ENCODE results near the gene SLC25A22.

Gene SLC25A22

GRCh38 chr11:782264-783174, 15.6 kb downstream of the SLC25A22 start:
- H3K9me3 Mint-ChIP-seq: no peaks in the 10 kb centered on the region
- peaks cover 4% of the 10 kb centered on the region for H3K36me3 Mint-ChIP-seq
- ATAC-seq: no peak
- H3K27me3 Mint-ChIP-seq: peaks cover 2% of the 10 kb centered on the region
- peaks cover 14% of the 10 kb centered on the region for H3K4me1 Mint-ChIP-seq
- no peak overlapping the region for H3K27ac Mint-ChIP-seq
- no peak overlapping the region for H3K4me3 Mint-ChIP-seq

DNA sequence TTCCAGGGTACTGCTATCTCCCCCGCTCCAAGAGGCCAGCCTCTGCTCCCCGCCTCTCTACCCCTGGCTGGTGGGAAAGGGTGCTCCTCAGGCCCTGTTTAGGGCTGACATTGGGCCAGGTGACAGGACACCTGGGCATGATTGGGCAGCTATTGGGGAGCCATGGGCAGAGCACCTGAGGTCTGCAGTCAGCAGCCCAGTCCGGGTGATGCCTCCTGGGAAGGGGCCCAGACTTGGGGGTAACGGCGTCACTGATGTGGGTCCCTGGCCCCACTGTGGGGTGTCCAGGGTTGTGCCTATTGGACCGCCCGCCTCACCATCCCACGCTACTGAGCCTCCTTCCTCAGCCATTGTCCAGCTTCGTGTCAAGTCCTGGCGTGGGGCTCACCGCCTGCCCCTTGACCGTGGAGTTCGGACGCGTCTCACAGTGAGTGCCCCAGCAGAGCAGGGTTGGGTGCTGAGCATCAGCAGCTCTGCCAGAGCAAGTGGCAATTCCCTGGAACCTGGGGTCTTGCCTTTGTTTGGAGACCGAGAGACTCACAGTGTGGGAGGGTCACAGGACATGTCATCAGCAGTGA, 18.0 kb downstream of the SLC25A22 start:
- peaks cover 31% of the 10 kb centered on the region for H3K4me1 Mint-ChIP-seq
- peaks cover 4% of the 10 kb centered on the region for H3K36me3 Mint-ChIP-seq
- ATAC-seq: no peak
- no peaks in the 10 kb centered on the region for H3K9me3 Mint-ChIP-seq
- no peak overlapping the region for H3K4me3 Mint-ChIP-seq
- no peak overlapping the region for H3K27ac Mint-ChIP-seq
- H3K27me3 Mint-ChIP-seq: no peaks in the 10 kb centered on the region

- no peak overlapping the region for H3K4me3 Mint-ChIP-seq
- peaks cover 39% of the 10 kb centered on the region for H3K4me1 Mint-ChIP-seq
These were observed 18.8 kb downstream of the SLC25A22 start for GRCh38 chr11:778976-779954.

GRCh38 chr11:777288-778255, 20.5 kb downstream of the SLC25A22 start, which contains the start of gene GATD1:
Gene GATD1, minus strand, starts transcription at chr11:777487. Its CDS starts 25 bp downstream, at chr11:777462.
- H3K9me3 Mint-ChIP-seq: no peaks in the 10 kb centered on the region
- peaks cover 49% of the 10 kb centered on the region for H3K4me1 Mint-ChIP-seq
- no peaks in the 10 kb centered on the region for H3K27me3 Mint-ChIP-seq
- H3K36me3 Mint-ChIP-seq: peaks cover 7% of the 10 kb centered on the region
- peak; percentile 87 for ATAC-seq
- peak within 1 kb of the TSS; percentile 84 for H3K27ac Mint-ChIP-seq
- peak within 1 kb of the TSS; percentile 86 for H3K4me3 Mint-ChIP-seq

More at GRCh38 chr11:778976-779954, 18.8 kb downstream of the SLC25A22 start:
- Mint-ChIP-seq H3K36me3 (peaks cover 4% of the 10 kb centered on the region), H3K27ac (no peak overlapping the region), H3K9me3 (no peaks in the 10 kb centered on the region), H3K27me3 (no peaks in the 10 kb centered on the region)
- ATAC-seq: no peak

GRCh38 chr11:776561-777287, 21.4 kb downstream of the SLC25A22 start:
- peaks cover 49% of the 10 kb centered on the region for H3K4me1 Mint-ChIP-seq
- peak; percentile 62 for ATAC-seq
- H3K9me3 Mint-ChIP-seq: no peaks in the 10 kb centered on the region
- H3K4me3 Mint-ChIP-seq: peak overlapping the region; percentile 86
- H3K36me3 Mint-ChIP-seq: peaks cover 7% of the 10 kb centered on the region
- peak overlapping the region; percentile 84 for H3K27ac Mint-ChIP-seq
- H3K27me3 Mint-ChIP-seq: no peaks in the 10 kb centered on the region

DNA sequence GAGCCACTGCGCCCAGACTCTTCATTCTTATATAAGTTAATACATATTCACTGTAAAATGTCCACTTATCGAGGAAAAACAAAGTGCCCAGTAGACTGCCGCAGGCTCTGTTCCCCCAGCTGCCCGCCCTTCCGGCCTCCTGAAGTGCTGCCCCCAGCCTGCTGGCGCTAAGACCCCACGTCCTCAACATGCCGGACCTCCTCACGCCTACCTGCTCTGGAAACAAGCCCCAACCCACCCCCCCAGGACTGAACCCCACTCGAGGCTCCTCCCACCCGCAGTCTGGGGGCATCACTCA, 21.9 kb downstream of the SLC25A22 start:
- Mint-ChIP-seq H3K4me1 (peaks cover 49% of the 10 kb centered on the region), H3K27ac (peak overlapping the region; percentile 84)

DNA sequence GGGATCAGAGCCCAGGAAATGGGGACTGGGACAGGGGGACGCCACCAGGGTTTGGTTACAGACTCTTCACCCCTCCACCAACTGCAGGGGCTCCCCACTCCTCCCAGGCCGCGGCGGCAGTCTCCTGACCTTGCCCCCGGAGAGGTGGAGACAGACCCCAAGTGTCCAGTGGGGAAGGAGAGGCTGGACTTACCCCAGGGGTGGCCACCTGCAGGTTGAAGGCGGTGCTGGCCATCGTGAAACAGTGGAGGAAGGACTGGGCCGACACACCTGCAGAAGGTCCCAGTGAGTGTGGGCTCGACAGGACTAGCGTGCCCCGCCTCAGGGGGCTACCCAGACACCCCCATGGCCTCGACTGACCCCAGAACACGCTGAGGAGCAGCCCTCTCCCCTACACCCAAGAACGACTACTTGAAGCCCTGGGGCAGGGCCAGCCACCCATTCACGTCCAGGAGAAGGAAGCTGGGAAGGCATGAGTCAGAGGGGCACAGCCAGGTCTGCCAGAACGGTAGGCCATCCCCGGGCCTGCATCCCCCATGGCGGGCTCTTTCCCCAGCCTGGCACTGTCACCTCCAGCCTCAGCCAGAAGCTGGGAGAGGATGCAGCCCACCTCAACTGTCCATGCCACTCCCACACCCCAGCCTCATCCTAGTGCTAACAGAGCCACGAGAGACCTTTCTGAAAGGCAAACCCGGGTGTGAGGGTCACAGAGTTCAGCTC, 23.0 kb downstream of the SLC25A22 start:
- peak overlapping the region; percentile 84 for H3K27ac Mint-ChIP-seq

More for the DNA sequence above, 21.9 kb downstream of the SLC25A22 start:
- no peak for ATAC-seq
- no peaks in the 10 kb centered on the region for H3K27me3 Mint-ChIP-seq
- no peaks in the 10 kb centered on the region for H3K9me3 Mint-ChIP-seq
- peaks cover 7% of the 10 kb centered on the region for H3K36me3 Mint-ChIP-seq
- H3K4me3 Mint-ChIP-seq: peak overlapping the region; percentile 86

GRCh38 chr11:773830-774229, 24.3 kb downstream of the SLC25A22 start:
- ATAC-seq: no peak
- H3K4me3 Mint-ChIP-seq: no peak overlapping the region
- peaks cover 38% of the 10 kb centered on the region for H3K4me1 Mint-ChIP-seq
- H3K27me3 Mint-ChIP-seq: no peaks in the 10 kb centered on the region
- no peak overlapping the region for H3K27ac Mint-ChIP-seq
- no peaks in the 10 kb centered on the region for H3K9me3 Mint-ChIP-seq
- H3K36me3 Mint-ChIP-seq: peaks cover 23% of the 10 kb centered on the region

More for the DNA sequence above, 23.0 kb downstream of the SLC25A22 start:
- Mint-ChIP-seq H3K4me1 (peaks cover 49% of the 10 kb centered on the region), H3K9me3 (no peaks in the 10 kb centered on the region), H3K4me3 (peak overlapping the region; percentile 26), H3K27me3 (no peaks in the 10 kb centered on the region), H3K36me3 (peaks cover 17% of the 10 kb centered on the region)
- no peak for ATAC-seq

DNA sequence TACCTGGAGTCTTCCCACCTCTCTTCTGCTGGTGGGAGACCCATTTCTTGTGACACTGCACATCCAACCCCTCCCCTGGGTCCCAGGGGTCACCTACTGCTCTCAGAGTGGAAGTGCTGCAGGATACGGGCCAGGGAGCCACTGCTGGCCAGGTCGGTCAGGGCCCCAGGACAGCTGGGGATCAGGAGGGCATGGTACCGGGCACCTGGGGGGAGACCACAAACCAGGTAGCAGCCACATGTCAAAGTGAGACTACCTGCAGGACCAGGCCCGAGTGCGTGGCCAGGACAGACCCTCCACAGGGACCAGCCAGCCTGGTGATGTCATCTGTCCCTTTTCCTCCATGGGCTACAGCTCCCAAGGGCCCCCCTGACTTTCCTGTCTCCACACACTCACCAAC, 24.7 kb downstream of the SLC25A22 start:
- H3K4me1 Mint-ChIP-seq: peaks cover 35% of the 10 kb centered on the region
- H3K4me3 Mint-ChIP-seq: no peak overlapping the region
- H3K27ac Mint-ChIP-seq: no peak overlapping the region
- H3K9me3 Mint-ChIP-seq: no peaks in the 10 kb centered on the region
- H3K27me3 Mint-ChIP-seq: no peaks in the 10 kb centered on the region
- H3K36me3 Mint-ChIP-seq: peaks cover 23% of the 10 kb centered on the region
- ATAC-seq: no peak

- ATAC-seq: no peak
These were observed 25.4 kb downstream of the SLC25A22 start for GRCh38 chr11:772429-773390.

GRCh38 chr11:771617-772204, 26.4 kb downstream of the SLC25A22 start:
- H3K36me3 Mint-ChIP-seq: peaks cover 23% of the 10 kb centered on the region
- H3K4me1 Mint-ChIP-seq: peaks cover 34% of the 10 kb centered on the region
- H3K27me3 Mint-ChIP-seq: no peaks in the 10 kb centered on the region
- no peak overlapping the region for H3K27ac Mint-ChIP-seq
- no peak overlapping the region for H3K4me3 Mint-ChIP-seq
- no peaks in the 10 kb centered on the region for H3K9me3 Mint-ChIP-seq
- no peak for ATAC-seq

More at GRCh38 chr11:772429-773390, 25.4 kb downstream of the SLC25A22 start:
- H3K4me3 Mint-ChIP-seq: no peak overlapping the region
- peaks cover 23% of the 10 kb centered on the region for H3K36me3 Mint-ChIP-seq
- H3K27me3 Mint-ChIP-seq: no peaks in the 10 kb centered on the region
- H3K4me1 Mint-ChIP-seq: peaks cover 35% of the 10 kb centered on the region
- no peaks in the 10 kb centered on the region for H3K9me3 Mint-ChIP-seq
- H3K27ac Mint-ChIP-seq: no peak overlapping the region
